ENCODE data around the gene DNAJB4.

GRCh38 chr1:77984629-77985028 lies 20.1 kb upstream of the DNAJB4 start:
- TF ChIP-seq, protein P1, sequence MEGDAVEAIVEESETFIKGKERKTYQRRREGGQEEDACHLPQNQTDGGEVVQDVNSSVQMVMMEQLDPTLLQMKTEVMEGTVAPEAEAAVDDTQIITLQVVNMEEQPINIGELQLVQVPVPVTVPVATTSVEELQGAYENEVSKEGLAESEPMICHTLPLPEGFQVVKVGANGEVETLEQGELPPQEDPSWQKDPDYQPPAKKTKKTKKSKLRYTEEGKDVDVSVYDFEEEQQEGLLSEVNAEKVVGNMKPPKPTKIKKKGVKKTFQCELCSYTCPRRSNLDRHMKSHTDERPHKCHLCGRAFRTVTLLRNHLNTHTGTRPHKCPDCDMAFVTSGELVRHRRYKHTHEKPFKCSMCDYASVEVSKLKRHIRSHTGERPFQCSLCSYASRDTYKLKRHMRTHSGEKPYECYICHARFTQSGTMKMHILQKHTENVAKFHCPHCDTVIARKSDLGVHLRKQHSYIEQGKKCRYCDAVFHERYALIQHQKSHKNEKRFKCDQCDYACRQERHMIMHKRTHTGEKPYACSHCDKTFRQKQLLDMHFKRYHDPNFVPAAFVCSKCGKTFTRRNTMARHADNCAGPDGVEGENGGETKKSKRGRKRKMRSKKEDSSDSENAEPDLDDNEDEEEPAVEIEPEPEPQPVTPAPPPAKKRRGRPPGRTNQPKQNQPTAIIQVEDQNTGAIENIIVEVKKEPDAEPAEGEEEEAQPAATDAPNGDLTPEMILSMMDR (IDR thresholded peaks at IDR 0.05) = no peak
- no peak for TF ChIP-seq ZFX (IDR thresholded peaks at IDR 0.05; ENCODE audit: borderline replicate concordance)
